Measurements from ENCODE around the gene RIIAD1.

- TF ChIP-seq NR3C1 (CRISPR knock-in tag; conservative IDR thresholded peaks at IDR 0.05; ENCODE audit: low read depth) (no peak), USF1 (CRISPR knock-in tag; IDR thresholded peaks at IDR 0.05) (no peak), MAX (CRISPR knock-in tag; IDR thresholded peaks at IDR 0.05) (no peak), ZNF263 (CRISPR knock-in tag; IDR thresholded peaks at IDR 0.05; ENCODE audit: low read depth) (no peak), ZNF416 (CRISPR knock-in tag; IDR thresholded peaks at IDR 0.05) (no peak), GTF2I (CRISPR knock-in tag; conservative IDR thresholded peaks at IDR 0.05) (no peak), SMAD3 (CRISPR knock-in tag; IDR thresholded peaks at IDR 0.05; ENCODE audit: borderline replicate concordance) (no peak)
- TF ChIP-seq, protein P1, sequence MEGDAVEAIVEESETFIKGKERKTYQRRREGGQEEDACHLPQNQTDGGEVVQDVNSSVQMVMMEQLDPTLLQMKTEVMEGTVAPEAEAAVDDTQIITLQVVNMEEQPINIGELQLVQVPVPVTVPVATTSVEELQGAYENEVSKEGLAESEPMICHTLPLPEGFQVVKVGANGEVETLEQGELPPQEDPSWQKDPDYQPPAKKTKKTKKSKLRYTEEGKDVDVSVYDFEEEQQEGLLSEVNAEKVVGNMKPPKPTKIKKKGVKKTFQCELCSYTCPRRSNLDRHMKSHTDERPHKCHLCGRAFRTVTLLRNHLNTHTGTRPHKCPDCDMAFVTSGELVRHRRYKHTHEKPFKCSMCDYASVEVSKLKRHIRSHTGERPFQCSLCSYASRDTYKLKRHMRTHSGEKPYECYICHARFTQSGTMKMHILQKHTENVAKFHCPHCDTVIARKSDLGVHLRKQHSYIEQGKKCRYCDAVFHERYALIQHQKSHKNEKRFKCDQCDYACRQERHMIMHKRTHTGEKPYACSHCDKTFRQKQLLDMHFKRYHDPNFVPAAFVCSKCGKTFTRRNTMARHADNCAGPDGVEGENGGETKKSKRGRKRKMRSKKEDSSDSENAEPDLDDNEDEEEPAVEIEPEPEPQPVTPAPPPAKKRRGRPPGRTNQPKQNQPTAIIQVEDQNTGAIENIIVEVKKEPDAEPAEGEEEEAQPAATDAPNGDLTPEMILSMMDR (IDR thresholded peaks at IDR 0.05), result no peak
- TF ChIP-seq, protein P2, sequence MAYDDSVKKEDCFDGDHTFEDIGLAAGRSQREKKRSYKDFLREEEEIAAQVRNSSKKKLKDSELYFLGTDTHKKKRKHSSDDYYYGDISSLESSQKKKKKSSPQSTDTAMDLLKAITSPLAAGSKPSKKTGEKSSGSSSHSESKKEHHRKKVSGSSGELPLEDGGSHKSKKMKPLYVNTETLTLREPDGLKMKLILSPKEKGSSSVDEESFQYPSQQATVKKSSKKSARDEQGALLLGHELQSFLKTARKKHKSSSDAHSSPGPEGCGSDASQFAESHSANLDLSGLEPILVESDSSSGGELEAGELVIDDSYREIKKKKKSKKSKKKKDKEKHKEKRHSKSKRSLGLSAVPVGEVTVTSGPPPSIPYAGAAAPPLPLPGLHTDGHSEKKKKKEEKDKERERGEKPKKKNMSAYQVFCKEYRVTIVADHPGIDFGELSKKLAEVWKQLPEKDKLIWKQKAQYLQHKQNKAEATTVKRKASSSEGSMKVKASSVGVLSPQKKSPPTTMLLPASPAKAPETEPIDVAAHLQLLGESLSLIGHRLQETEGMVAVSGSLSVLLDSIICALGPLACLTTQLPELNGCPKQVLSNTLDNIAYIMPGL (CRISPR knock-in tag; IDR thresholded peaks at IDR 0.05), result no peak
Observed at GRCh38 chr1:151721788-151722510, 627 bp downstream of the RIIAD1 start.
